NOMO-1 treated with dmso at 0.1 percent for 144 hours (cell line): ENCODE results near the gene AFDN.

Experiments used
- DNase-seq: peaks from one replicate; lab custom pipeline; 2025; ENCODE audit not compliant: unreplicated experiment; lab: John Stamatoyannopoulos, UW

The AFDN gene

GRCh38 chr6:167838207-167838748 lies 11.6 kb downstream of the AFDN start:
- no peak for DNase-seq

- peak; percentile 52 for DNase-seq
Observed at GRCh38 chr6:167839343-167839742, 12.6 kb downstream of the AFDN start.

GRCh38 chr6:167839755-167840154 lies 13.0 kb downstream of the AFDN start:
- DNase-seq: no peak

- no peak for DNase-seq
Observed at GRCh38 chr6:167840160-167840525, 13.4 kb downstream of the AFDN start.

- DNase-seq: no peak
Observed at GRCh38 chr6:167840526-167841179, 13.9 kb downstream of the AFDN start.

GRCh38 chr6:167841981-167842380 lies 15.3 kb downstream of the AFDN start:
- no peak for DNase-seq

- no peak for DNase-seq
Observed at GRCh38 chr6:167842457-167842856, 15.7 kb downstream of the AFDN start.

- no peak for DNase-seq
Observed at GRCh38 chr6:167843023-167843422, 16.3 kb downstream of the AFDN start.

GRCh38 chr6:167845856-167846255 lies 19.1 kb downstream of the AFDN start:
- no peak for DNase-seq

GRCh38 chr6:167846997-167847606 lies 20.4 kb downstream of the AFDN start:
- no peak for DNase-seq

- DNase-seq: no peak
Observed at GRCh38 chr6:167847936-167848335, 21.2 kb downstream of the AFDN start.

GRCh38 chr6:167848783-167849182 lies 22.1 kb downstream of the AFDN start:
- no peak for DNase-seq

- no peak for DNase-seq
Observed at GRCh38 chr6:167849846-167850459, 23.2 kb downstream of the AFDN start.

GRCh38 chr6:167850782-167851181 lies 24.1 kb downstream of the AFDN start:
- no peak for DNase-seq

GRCh38 chr6:167851370-167851952 lies 24.8 kb downstream of the AFDN start:
- peak; percentile 15 for DNase-seq

- no peak for DNase-seq
Observed at GRCh38 chr6:167855825-167856425, 29.2 kb downstream of the AFDN start.

GRCh38 chr6:167856474-167856873 lies 29.8 kb downstream of the AFDN start:
- DNase-seq: no peak

- DNase-seq: no peak
Observed at GRCh38 chr6:167856999-167857660, 30.4 kb downstream of the AFDN start.

- no peak for DNase-seq
Observed at GRCh38 chr6:167858086-167858591, 31.4 kb downstream of the AFDN start.

GRCh38 chr6:167858842-167859664 lies 32.3 kb downstream of the AFDN start:
- DNase-seq: no peak
